ENCODE data around the gene LIMK1. TPM values are rescaled to one million over a fixed set of nuclear protein-coding genes. Genes with fewer than 3 reads are reported as not detected.
A peak's percentile ranks its signal among the peaks of the same experiment; 100 is the strongest.

The LIMK1 gene
- total RNA-seq, 1 experiment from 2014 or later: 26.9 TPM

GRCh38 chr7:74051629-74052410 is 31.8 kb upstream of the LIMK1 start:
- no peaks in the 10 kb centered on the region for H3K9me3 ChIP-seq
- H3K4me3 ChIP-seq: no peak overlapping the region
- peak; percentile 10 for DNase-seq
- no peaks in the 10 kb centered on the region for H3K36me3 ChIP-seq
- no peaks in the 10 kb centered on the region for H3K27me3 ChIP-seq

- H3K27me3 ChIP-seq: no peaks in the 10 kb centered on the region
- H3K4me3 ChIP-seq: no peak overlapping the region
- no peak for DNase-seq
- no peaks in the 10 kb centered on the region for H3K36me3 ChIP-seq
- H3K9me3 ChIP-seq: no peaks in the 10 kb centered on the region
Measured at GRCh38 chr7:74052628-74053027, 31.0 kb upstream of the LIMK1 start.

- no peaks in the 10 kb centered on the region for H3K9me3 ChIP-seq
- DNase-seq: no peak
- H3K36me3 ChIP-seq: no peaks in the 10 kb centered on the region
- no peaks in the 10 kb centered on the region for H3K27me3 ChIP-seq
- no peak overlapping the region for H3K4me3 ChIP-seq
Measured at GRCh38 chr7:74053589-74054186, 29.9 kb upstream of the LIMK1 start.

GRCh38 chr7:74056096-74056915 is 27.3 kb upstream of the LIMK1 start:
- H3K36me3 ChIP-seq: no peaks in the 10 kb centered on the region
- H3K9me3 ChIP-seq: no peaks in the 10 kb centered on the region
- DNase-seq: no peak
- no peaks in the 10 kb centered on the region for H3K27me3 ChIP-seq
- no peak overlapping the region for H3K4me3 ChIP-seq

GRCh38 chr7:74057216-74057925 is 26.2 kb upstream of the LIMK1 start:
- H3K36me3 ChIP-seq: no peaks in the 10 kb centered on the region
- H3K9me3 ChIP-seq: no peaks in the 10 kb centered on the region
- no peak for DNase-seq
- no peak overlapping the region for H3K4me3 ChIP-seq
- H3K27me3 ChIP-seq: no peaks in the 10 kb centered on the region

- Histone ChIP-seq H3K9me3 (no peaks in the 10 kb centered on the region), H3K4me3 (no peak overlapping the region), H3K27me3 (no peaks in the 10 kb centered on the region), H3K36me3 (no peaks in the 10 kb centered on the region)
- DNase-seq: no peak
Measured at GRCh38 chr7:74057987-74058386, 25.6 kb upstream of the LIMK1 start.

- no peak overlapping the region for H3K4me3 ChIP-seq
- H3K9me3 ChIP-seq: no peaks in the 10 kb centered on the region
- H3K27me3 ChIP-seq: no peaks in the 10 kb centered on the region
- DNase-seq: no peak
- no peaks in the 10 kb centered on the region for H3K36me3 ChIP-seq
Measured at GRCh38 chr7:74058486-74058885, 25.1 kb upstream of the LIMK1 start.

GRCh38 chr7:74059037-74059436 is 24.6 kb upstream of the LIMK1 start:
- Histone ChIP-seq H3K36me3 (no peaks in the 10 kb centered on the region), H3K9me3 (no peaks in the 10 kb centered on the region), H3K4me3 (no peak overlapping the region), H3K27me3 (no peaks in the 10 kb centered on the region)
- no peak for DNase-seq

- H3K36me3 ChIP-seq: no peaks in the 10 kb centered on the region
- peak; percentile 37 for DNase-seq
- no peaks in the 10 kb centered on the region for H3K9me3 ChIP-seq
Measured at GRCh38 chr7:74059681-74060588, 23.7 kb upstream of the LIMK1 start.

GRCh38 chr7:74061840-74062539 is 21.6 kb upstream of the LIMK1 start:
- DNase-seq: peak; percentile 87
- Histone ChIP-seq H3K9me3 (no peaks in the 10 kb centered on the region), H3K36me3 (no peaks in the 10 kb centered on the region), H3K27me3 (no peaks in the 10 kb centered on the region), H3K4me3 (peak overlapping the region; percentile 18; the same call in 1 of the 2 replicates)

More at GRCh38 chr7:74059681-74060588, 23.7 kb upstream of the LIMK1 start:
- no peak overlapping the region for H3K4me3 ChIP-seq
- no peaks in the 10 kb centered on the region for H3K27me3 ChIP-seq

GRCh38 chr7:74063223-74063641 is 20.4 kb upstream of the LIMK1 start:
- Histone ChIP-seq H3K4me3 (no peak overlapping the region), H3K9me3 (no peaks in the 10 kb centered on the region), H3K36me3 (no peaks in the 10 kb centered on the region), H3K27me3 (no peaks in the 10 kb centered on the region)
- DNase-seq: no peak

- DNase-seq: no peak
- no peaks in the 10 kb centered on the region for H3K36me3 ChIP-seq
- no peaks in the 10 kb centered on the region for H3K27me3 ChIP-seq
- no peaks in the 10 kb centered on the region for H3K9me3 ChIP-seq
- H3K4me3 ChIP-seq: no peak overlapping the region
Measured at GRCh38 chr7:74063646-74064045, 20.0 kb upstream of the LIMK1 start.

- H3K9me3 ChIP-seq: no peaks in the 10 kb centered on the region
- no peaks in the 10 kb centered on the region for H3K36me3 ChIP-seq
- no peak overlapping the region for H3K4me3 ChIP-seq
- H3K27me3 ChIP-seq: no peaks in the 10 kb centered on the region
- DNase-seq: no peak
Measured at GRCh38 chr7:74064696-74065095, 18.9 kb upstream of the LIMK1 start.

- H3K27me3 ChIP-seq: no peaks in the 10 kb centered on the region
- H3K4me3 ChIP-seq: no peak overlapping the region
- H3K9me3 ChIP-seq: no peaks in the 10 kb centered on the region
- DNase-seq: no peak
- H3K36me3 ChIP-seq: no peaks in the 10 kb centered on the region
Measured at GRCh38 chr7:74066626-74067025, 17.0 kb upstream of the LIMK1 start.

GRCh38 chr7:74068378-74069085 is 15.1 kb upstream of the LIMK1 start:
- Histone ChIP-seq H3K9me3 (no peaks in the 10 kb centered on the region), H3K36me3 (no peaks in the 10 kb centered on the region), H3K27me3 (no peaks in the 10 kb centered on the region), H3K4me3 (no peak overlapping the region)
- no peak for DNase-seq

Measured in MG63 (cell line).